Tibial nerve (tissue), 3 donors: ENCODE measurements around the gene TRIM24.

Experiments used
- POLR2A ChIP-seq, 2 donors: fragments of 450-650 bp; IDR thresholded peaks; one replicate each; pipeline ENCODE4 v1.6.1; 2017; ENCODE audit warnings: antibody characterized with exemption in 2 of 2, mild to moderate bottlenecking in 2 of 2, moderate library complexity in 2 of 2
- TF ChIP-seq, protein P1 (sequence below), 5 experiments: fragments of 200-600 bp in 3 of 5; fragments of 450-650 bp in 2 of 5; sonication (generic) in 3 of 5; IDR thresholded peaks; one replicate each; pipeline ENCODE4 v1.5.1; 2016 to 2019; ENCODE audit warnings: antibody characterized with exemption in 5 of 5, mild to moderate bottlenecking in 3 of 5, moderate library complexity in 2 of 5

GRCh38 chr7:138425026-138425425 is 35.0 kb upstream of the TRIM24 start:
- TF ChIP-seq, protein P1, sequence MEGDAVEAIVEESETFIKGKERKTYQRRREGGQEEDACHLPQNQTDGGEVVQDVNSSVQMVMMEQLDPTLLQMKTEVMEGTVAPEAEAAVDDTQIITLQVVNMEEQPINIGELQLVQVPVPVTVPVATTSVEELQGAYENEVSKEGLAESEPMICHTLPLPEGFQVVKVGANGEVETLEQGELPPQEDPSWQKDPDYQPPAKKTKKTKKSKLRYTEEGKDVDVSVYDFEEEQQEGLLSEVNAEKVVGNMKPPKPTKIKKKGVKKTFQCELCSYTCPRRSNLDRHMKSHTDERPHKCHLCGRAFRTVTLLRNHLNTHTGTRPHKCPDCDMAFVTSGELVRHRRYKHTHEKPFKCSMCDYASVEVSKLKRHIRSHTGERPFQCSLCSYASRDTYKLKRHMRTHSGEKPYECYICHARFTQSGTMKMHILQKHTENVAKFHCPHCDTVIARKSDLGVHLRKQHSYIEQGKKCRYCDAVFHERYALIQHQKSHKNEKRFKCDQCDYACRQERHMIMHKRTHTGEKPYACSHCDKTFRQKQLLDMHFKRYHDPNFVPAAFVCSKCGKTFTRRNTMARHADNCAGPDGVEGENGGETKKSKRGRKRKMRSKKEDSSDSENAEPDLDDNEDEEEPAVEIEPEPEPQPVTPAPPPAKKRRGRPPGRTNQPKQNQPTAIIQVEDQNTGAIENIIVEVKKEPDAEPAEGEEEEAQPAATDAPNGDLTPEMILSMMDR (IDR thresholded peaks at IDR 0.05), result no peak
- no peak for TF ChIP-seq POLR2A (IDR thresholded peaks at IDR 0.05)
